VCaP (cell line): ENCODE data around the gene CENPM.
"Not testable (repeated sequence)": the region's sequence is repeated elsewhere in the genome, so short reads cannot be mapped to it uniquely, and the experiment has no call there.

ENCODE experiments used
- H3K27ac ChIP-seq: fragments of 450-650 bp; 2 replicates; pipeline ENCODE4 v1.5.1; 2017
- TF ChIP-seq, protein P1 (sequence below): fragments of 450-650 bp; conservative IDR thresholded peaks from 2 replicates; pipeline ENCODE4 v1.5.1; 2017; ENCODE audit warnings: mild to moderate bottlenecking, moderate library complexity

Gene CENPM

DNA sequence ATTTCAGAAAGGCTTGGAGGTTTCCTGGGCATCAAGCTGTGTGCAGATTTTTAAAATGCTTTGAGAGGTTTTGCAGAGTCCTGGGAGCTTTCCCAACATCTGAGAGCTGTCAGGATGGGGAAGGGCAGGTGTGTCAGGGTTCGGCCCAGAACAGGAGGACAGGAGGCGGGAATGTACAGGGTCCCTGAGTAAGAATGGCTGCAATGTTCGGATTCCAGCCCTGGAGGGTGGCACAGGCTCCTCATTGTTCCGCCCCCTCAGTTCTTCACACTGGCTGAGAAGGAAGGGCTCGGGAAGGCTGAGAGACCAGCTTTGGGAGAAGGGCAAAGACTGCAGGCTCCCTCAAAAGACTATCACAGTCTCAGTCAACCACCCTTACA is 17.1 kb upstream of the CENPM start:
- no peak overlapping the region for H3K27ac ChIP-seq
- TF ChIP-seq, protein P1, sequence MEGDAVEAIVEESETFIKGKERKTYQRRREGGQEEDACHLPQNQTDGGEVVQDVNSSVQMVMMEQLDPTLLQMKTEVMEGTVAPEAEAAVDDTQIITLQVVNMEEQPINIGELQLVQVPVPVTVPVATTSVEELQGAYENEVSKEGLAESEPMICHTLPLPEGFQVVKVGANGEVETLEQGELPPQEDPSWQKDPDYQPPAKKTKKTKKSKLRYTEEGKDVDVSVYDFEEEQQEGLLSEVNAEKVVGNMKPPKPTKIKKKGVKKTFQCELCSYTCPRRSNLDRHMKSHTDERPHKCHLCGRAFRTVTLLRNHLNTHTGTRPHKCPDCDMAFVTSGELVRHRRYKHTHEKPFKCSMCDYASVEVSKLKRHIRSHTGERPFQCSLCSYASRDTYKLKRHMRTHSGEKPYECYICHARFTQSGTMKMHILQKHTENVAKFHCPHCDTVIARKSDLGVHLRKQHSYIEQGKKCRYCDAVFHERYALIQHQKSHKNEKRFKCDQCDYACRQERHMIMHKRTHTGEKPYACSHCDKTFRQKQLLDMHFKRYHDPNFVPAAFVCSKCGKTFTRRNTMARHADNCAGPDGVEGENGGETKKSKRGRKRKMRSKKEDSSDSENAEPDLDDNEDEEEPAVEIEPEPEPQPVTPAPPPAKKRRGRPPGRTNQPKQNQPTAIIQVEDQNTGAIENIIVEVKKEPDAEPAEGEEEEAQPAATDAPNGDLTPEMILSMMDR: no peak

DNA sequence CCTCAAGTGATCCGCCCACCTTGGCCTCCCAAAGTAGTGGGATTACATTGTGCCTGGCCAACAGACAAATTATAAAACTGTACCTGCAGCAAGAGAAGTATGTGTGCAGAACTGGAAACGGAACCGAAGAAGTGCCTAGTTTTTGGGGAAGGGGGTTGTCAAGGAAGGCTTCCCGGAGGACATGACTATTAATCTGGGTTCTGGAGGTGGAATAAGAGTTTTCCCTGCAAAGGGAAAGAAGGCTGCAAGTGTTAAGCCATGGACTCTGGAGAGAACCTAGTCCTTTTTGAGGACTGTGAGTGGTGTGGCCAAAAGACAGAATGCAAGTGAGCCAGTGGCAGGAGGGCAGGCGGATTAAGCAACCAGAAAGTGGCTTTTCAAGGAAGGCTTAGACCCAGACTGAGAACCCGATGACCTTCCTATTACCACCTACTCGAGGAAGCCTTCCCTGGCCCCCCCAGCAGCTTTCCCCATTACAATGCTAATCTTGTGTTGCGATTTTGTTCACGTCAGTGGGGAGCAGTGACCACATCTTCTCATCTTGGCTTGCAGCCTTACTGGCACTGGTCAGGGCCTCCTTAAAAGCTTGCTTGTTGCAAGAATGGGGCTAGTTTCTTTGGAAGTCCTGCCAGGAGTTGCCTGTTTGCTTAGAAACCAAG is 16.6 kb upstream of the CENPM start:
- no peak overlapping the region for H3K27ac ChIP-seq
- TF ChIP-seq, protein P1: no peak

DNA sequence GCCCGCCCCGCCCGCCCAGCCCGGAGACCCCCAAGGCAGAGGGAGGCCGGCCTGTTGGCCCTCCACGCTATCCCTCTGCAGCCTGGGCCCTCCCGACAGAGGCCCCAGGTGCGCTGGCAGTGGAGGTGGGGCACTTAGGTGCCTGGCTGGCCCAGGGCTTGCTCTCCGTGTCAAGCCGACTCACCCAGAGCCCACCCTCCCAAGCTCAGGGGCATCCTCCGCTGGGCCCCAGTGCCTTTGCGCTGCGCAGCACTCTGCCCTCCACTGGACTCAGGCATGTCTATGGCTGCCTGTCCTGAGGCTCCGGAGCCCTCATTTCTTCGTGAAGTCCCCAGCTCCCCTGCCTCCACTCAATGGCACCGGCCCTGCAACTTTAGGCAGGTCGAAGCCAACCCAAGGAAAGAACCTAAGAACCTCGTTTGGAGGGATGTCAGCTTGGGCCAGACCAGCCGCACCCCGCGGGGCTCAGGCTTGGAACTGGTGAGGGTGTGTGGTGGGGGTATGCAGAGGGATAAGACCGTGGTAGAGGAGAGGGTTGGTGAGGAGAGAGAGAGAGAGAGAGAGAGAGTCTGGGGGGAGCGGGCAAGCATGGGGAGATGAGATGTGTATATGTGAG is 11.1 kb upstream of the CENPM start:
- TF ChIP-seq, protein P1: no peak
- H3K27ac ChIP-seq: no peak overlapping the region

DNA sequence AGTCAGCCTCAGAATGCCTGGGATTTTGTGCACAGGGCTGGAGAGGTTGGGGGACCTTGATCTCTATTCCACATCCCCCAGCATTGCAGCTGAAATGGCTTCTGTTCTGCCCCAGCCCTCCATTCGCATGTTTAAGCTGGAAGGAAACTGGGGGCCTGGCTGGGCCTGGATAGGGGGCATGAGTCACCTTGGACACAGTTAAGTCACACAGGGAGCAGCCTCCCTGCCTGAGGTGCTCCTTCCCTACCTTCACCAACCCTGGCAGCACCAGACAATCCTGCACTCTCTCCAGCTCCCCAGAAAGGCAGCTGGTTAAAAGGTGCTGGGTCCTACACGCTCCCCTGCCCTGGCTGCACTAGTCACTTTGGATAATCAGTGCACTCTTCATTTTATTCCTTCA is 5.8 kb upstream of the CENPM start:
- no peak overlapping the region for H3K27ac ChIP-seq
- TF ChIP-seq, protein P1: no peak

DNA sequence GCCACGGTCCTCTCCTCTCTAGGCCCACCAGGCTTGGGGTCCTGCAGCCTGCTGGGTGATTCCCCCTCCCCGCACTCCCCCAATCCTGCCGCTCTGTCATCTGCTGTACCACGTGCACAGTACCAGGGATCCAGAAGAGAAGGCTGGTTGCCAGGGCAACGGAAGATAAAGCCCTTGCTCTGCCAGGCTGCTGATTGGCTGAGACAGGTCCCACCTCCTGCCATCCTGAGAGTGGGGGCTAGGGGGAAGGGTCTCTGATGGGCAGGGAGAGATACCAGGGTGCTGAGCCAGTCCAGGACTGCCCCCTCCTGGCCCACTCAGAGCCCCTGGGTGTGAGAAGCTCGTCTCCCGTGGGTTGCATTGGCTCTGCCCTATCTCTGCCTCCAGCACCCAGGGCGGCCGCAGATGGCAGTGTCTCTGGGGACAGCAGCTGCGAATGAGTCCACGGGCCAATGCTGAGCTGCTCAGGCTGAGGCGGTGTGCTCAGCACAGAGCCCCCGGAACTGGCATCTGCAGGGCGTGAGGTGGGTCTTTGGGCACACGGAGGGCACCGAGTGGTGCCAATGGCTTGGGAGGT is 5.0 kb upstream of the CENPM start, which contains the start of gene SMIM45:
TSS of gene SMIM45 (plus strand) at position 253 of the 577 bp plus-strand sequence.
- no peak within 1 kb of the TSS for H3K27ac ChIP-seq
- TF ChIP-seq, protein P1: no peak

DNA sequence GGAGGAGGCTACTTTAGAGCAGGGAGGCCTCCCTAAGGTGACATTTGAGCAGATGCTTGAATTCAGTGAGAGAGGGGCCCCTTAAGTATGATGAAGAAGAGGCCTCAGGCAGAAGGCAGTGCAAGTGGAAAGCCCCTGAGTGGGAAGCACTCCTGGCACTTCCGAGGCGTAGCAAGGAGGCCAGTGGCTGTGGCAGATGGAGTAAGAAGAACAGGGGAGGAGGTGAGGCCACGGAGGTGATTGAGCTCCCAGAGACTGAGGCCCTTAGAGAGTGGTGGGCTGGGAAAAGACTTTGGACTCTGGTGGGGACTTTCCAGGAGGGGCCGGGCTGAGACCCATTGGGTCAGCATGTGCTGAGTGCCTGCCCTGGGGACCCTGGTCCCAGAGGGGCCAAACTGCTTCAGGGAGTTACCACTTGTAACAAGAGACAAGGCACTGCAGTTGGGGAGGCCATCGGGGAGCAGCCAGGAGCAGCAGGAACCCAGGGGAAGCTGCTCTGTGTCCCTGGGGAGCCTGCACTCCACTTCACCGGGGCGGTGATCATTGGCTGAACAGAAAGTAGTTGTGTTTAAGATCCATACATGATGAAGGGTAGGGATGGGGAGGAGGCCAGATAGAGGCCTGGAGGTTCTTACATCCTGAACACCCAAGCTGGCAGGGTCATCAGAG is 2.5 kb upstream of the CENPM start:
- TF ChIP-seq, protein P1: no peak
- no peak overlapping the region for H3K27ac ChIP-seq

DNA sequence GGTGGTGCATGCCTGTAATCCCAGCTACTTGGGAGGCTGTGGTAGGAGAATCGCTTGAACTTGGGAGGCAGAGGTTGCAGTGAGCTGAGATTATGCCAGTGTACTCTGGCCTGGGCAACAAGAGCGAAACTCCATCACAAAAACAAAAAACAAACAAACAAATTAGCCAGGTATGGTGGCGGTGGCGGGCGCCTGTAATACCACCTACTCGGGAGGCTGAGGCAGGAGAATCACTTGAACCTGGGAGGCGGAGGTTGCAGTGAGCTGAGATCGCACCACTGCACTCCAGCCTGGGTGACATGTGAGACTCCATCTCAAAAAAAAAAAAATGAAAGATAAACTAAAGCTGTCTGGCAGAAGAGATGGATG is 2.0 kb upstream of the CENPM start:
- H3K27ac ChIP-seq: not testable (repeated sequence)

DNA sequence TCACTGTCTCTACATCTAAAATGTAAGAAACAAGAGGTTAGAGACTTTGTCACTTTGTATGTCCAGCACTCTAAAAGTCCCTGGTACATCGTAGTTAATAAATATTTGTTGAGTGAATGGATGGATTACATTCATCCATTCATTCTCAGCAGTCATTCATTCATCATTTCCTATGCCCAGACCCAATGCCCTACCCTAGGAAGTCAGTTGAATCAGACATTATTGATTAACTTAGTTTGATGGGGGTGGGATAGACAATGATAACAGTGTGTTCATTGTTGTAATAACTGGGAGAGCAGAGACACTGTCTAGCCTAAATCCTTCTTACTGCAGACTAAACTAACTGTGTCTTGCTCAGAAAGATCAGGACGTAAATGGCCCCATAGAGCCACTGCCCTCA is 1.2 kb upstream of the CENPM start:
- TF ChIP-seq, protein P1: no peak
- no peak overlapping the region for H3K27ac ChIP-seq
